ENCODE measurements around the gene PDZD2. TPM values are rescaled to one million over a fixed set of nuclear protein-coding genes. Genes with fewer than 3 reads are reported as not detected.

PDZD2 gene
- polyA plus RNA-seq, 6 donors from 2014 or later = 0.05 to 0.24 (median 0.06) TPM; not detected in 1

GRCh38 chr5:32158679-32158975, 519.7 kb downstream of the PDZD2 start:
- DNase-seq (no peak), ATAC-seq (ENCODE audit: low read depth in 2 of 2) (no peak)
- Mint-ChIP-seq H3K27ac (no peak overlapping the region), H3K9me3 (no peaks in the 10 kb centered on the region), H3K36me3 (no peaks in the 10 kb centered on the region), H3K4me1 (peaks cover 16 to 27% (median 22%) of the 10 kb centered on the region in 3 donors), H3K4me3 (no peak overlapping the region), H3K27me3 (no peaks in the 10 kb centered on the region)

GRCh38 chr5:32159328-32160072, 520.6 kb downstream of the PDZD2 start:
- Mint-ChIP-seq H3K36me3 (no peaks in the 10 kb centered on the region), H3K4me1 (peaks cover 16 to 26% (median 21%) of the 10 kb centered on the region in 3 donors), H3K9me3 (no peaks in the 10 kb centered on the region), H3K4me3 (no peak overlapping the region), H3K27ac (no peak overlapping the region), H3K27me3 (no peaks in the 10 kb centered on the region)
- ATAC-seq (ENCODE audit: low read depth in 2 of 2) (no peak), DNase-seq (no peak)

GRCh38 chr5:32160228-32160627, 521.3 kb downstream of the PDZD2 start:
- DNase-seq (no peak), ATAC-seq (ENCODE audit: low read depth in 2 of 2) (no peak)
- peak overlapping the region in 2 of 6 donors; percentile 8 to 58 for H3K27ac Mint-ChIP-seq
- no peaks in the 10 kb centered on the region for H3K9me3 Mint-ChIP-seq
- peaks cover 15 to 27% (median 24%) of the 10 kb centered on the region in 3 donors for H3K4me1 Mint-ChIP-seq
- no peak overlapping the region for H3K4me3 Mint-ChIP-seq
- no peaks in the 10 kb centered on the region for H3K27me3 Mint-ChIP-seq
- H3K36me3 Mint-ChIP-seq = no peaks in the 10 kb centered on the region

Other genes with a start within 250 kb of the PDZD2 start
- 10 to 100 TPM; 10.6 to 20.6 (median 13.8) TPM for gene DROSHA, start 107.0 kb upstream of the PDZD2 start, polyA plus RNA-seq (ENCODE audit: low read depth in 6 of 6)
- 10 to 100 TPM; 19.5 to 31.3 (median 25.9) TPM for gene C5orf22, start 106.8 kb upstream of the PDZD2 start, polyA plus RNA-seq (ENCODE audit: low read depth in 6 of 6)